ENCODE measurements around the gene GTF3C5.

GTF3C5 gene

GRCh38 chr9:132986114-132986513, 44.7 kb upstream of the GTF3C5 start:
- no peak for TF ChIP-seq CTCF (IDR thresholded peaks at IDR 0.05)

GRCh38 chr9:132986640-132987620, 43.9 kb upstream of the GTF3C5 start:
- TF ChIP-seq CTCF (IDR thresholded peaks at IDR 0.05) = no peak

- no peak for TF ChIP-seq CTCF (IDR thresholded peaks at IDR 0.05)
These were observed 42.4 kb upstream of the GTF3C5 start for GRCh38 chr9:132988244-132989013.

- no peak for TF ChIP-seq CTCF (IDR thresholded peaks at IDR 0.05)
These were observed 41.8 kb upstream of the GTF3C5 start for GRCh38 chr9:132989014-132989310.

- no peak for TF ChIP-seq CTCF (IDR thresholded peaks at IDR 0.05)
These were observed 41.3 kb upstream of the GTF3C5 start for GRCh38 chr9:132989414-132989996.

GRCh38 chr9:132990781-132991180, 40.0 kb upstream of the GTF3C5 start:
- TF ChIP-seq CTCF (IDR thresholded peaks at IDR 0.05) = no peak
